GM12875 (cell line): ENCODE measurements around the gene OR1J2.

ENCODE experiments used
- H3K4me3 ChIP-seq: one replicate; pipeline ENCODE4 v1.5.1; 2011; ENCODE audit warnings: low read depth, low read length, control low read depth
- CTCF ChIP-seq: IDR thresholded peaks from 2 replicates; pipeline ENCODE4 v1.5.1; 2011; ENCODE audit warnings: low read depth, mild to moderate bottlenecking, control low read depth, inconsistent platforms, low read length, moderate library complexity, borderline replicate concordance; ENCODE audit not compliant: insufficient read depth

Gene OR1J2

GRCh38 chr9:122546196-122546595 is 35.6 kb downstream of the OR1J2 start:
- no peak overlapping the region for H3K4me3 ChIP-seq

GRCh38 chr9:122551371-122551770 is 40.8 kb downstream of the OR1J2 start:
- no peak overlapping the region for H3K4me3 ChIP-seq
- TF ChIP-seq CTCF, result no peak

More at GRCh38 chr9:122546196-122546595, 35.6 kb downstream of the OR1J2 start:
- no peak for TF ChIP-seq CTCF

GRCh38 chr9:122552812-122553211 is 42.2 kb downstream of the OR1J2 start, which contains the start of gene OR1N2:
TSS of gene OR1N2 (plus strand) at chr9:122553112. CDS start at chr9:122553212, 100 bp downstream.
- no peak for TF ChIP-seq CTCF
- H3K4me3 ChIP-seq, result no peak within 1 kb of the TSS
